ENCODE results near the gene EGLN1.

EGLN1 gene

DNA sequence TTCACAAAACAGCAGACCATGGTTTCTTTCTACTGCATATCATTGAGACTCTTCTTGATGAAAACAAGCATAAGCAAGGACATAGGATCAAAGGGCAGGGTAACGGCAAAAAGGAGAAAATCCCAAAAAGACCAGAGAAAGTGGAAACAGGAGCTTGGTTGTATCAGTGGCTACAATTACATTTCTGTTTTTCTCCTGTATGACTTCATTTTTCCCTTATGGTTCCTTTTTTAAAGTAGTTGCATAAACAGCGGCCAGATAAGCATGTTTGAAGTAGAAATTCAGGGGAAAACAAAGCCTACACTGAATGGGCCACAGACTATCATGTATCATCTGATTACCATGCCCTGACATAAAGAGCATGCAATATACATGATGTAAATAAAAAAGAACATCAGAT, 4.6 kb downstream of the EGLN1 start:
- Histone ChIP-seq H3K9me3 (ENCODE audit: control insufficient read depth, insufficient read depth, low read depth, low read length) (no peaks in the 10 kb centered on the region), H3K27ac (ENCODE audit: extremely low read depth, low read depth, low read length) (peak overlapping the region; percentile 21; the same call in 1 of the 2 replicates), H3K4me1 (ENCODE audit: control insufficient read depth, insufficient read depth, low read length) (peaks cover 22% of the 10 kb centered on the region), H3K36me3 (ENCODE audit: control insufficient read depth in 2 of 2, insufficient read depth in 1 of 2, low read length in 2 of 2) (peaks cover 0 to 4% of the 10 kb centered on the region in 2 experiments; a peak in 1 of 3 replicates), H3K4me3 (ENCODE audit: low read depth, low read length) (peak overlapping the region; percentile 23)
- CTCF ChIA-PET = interaction anchor here (0.6 to 1.0 kb wide), 2 partner anchors 18 to 173 kb away, joined by 3 read pairs; no protein-coding TSS in a partner anchor
- POLR2A ChIA-PET = no interaction called here
- TF ChIP-seq ZNF121 (tag by site-specific recombination; IDR thresholded peaks at IDR 0.05) = no peak
- peak; percentile 63 for TF ChIP-seq IKZF3 (tag by site-specific recombination; IDR thresholded peaks at IDR 0.05)
- TF ChIP-seq TRIM28 (IDR thresholded peaks at IDR 0.05; ENCODE audit: borderline replicate concordance, low read length) = 0 out of 2 replicates have a peak, but pooled peaks have one; percentile 3
- no peak for TF ChIP-seq ZNF560 (tag by site-specific recombination; IDR thresholded peaks at IDR 0.05; ENCODE audit: borderline replicate concordance)
- no peak for TF ChIP-seq ZNF776 (tag by site-specific recombination; IDR thresholded peaks at IDR 0.05; ENCODE audit: borderline replicate concordance)
- TF ChIP-seq, protein P1, sequence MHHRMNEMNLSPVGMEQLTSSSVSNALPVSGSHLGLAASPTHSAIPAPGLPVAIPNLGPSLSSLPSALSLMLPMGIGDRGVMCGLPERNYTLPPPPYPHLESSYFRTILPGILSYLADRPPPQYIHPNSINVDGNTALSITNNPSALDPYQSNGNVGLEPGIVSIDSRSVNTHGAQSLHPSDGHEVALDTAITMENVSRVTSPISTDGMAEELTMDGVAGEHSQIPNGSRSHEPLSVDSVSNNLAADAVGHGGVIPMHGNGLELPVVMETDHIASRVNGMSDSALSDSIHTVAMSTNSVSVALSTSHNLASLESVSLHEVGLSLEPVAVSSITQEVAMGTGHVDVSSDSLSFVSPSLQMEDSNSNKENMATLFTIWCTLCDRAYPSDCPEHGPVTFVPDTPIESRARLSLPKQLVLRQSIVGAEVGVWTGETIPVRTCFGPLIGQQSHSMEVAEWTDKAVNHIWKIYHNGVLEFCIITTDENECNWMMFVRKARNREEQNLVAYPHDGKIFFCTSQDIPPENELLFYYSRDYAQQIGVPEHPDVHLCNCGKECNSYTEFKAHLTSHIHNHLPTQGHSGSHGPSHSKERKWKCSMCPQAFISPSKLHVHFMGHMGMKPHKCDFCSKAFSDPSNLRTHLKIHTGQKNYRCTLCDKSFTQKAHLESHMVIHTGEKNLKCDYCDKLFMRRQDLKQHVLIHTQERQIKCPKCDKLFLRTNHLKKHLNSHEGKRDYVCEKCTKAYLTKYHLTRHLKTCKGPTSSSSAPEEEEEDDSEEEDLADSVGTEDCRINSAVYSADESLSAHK (tag by site-specific recombination; IDR thresholded peaks at IDR 0.05) = no peak
- no peak for TF ChIP-seq ZNF473 (tag by site-specific recombination; IDR thresholded peaks at IDR 0.05)
- TF ChIP-seq SALL2 (tag by site-specific recombination; IDR thresholded peaks at IDR 0.05; ENCODE audit: borderline replicate concordance) = no peak
- TF ChIP-seq ZNF248 (tag by site-specific recombination; IDR thresholded peaks at IDR 0.05) = no peak
- no peak for TF ChIP-seq YY1 (tag by site-specific recombination; IDR thresholded peaks at IDR 0.05)
- TF ChIP-seq ZNF777 (tag by site-specific recombination; IDR thresholded peaks at IDR 0.05; ENCODE audit: borderline replicate concordance) = no peak
- no peak for TF ChIP-seq GFI1B (tag by site-specific recombination; IDR thresholded peaks at IDR 0.05)
- TF ChIP-seq ZNF132 (tag by site-specific recombination; IDR thresholded peaks at IDR 0.05; ENCODE audit: borderline replicate concordance) = no peak
- peak; percentile 34; the same call in 1 of the 2 replicates for TF ChIP-seq ZNF600 (tag by site-specific recombination; IDR thresholded peaks at IDR 0.05)
- TF ChIP-seq ZNF157 (tag by site-specific recombination; IDR thresholded peaks at IDR 0.05) = no peak
- no peak for TF ChIP-seq ZFHX2 (tag by site-specific recombination; conservative IDR thresholded peaks at IDR 0.05)
- TF ChIP-seq, protein P2, sequence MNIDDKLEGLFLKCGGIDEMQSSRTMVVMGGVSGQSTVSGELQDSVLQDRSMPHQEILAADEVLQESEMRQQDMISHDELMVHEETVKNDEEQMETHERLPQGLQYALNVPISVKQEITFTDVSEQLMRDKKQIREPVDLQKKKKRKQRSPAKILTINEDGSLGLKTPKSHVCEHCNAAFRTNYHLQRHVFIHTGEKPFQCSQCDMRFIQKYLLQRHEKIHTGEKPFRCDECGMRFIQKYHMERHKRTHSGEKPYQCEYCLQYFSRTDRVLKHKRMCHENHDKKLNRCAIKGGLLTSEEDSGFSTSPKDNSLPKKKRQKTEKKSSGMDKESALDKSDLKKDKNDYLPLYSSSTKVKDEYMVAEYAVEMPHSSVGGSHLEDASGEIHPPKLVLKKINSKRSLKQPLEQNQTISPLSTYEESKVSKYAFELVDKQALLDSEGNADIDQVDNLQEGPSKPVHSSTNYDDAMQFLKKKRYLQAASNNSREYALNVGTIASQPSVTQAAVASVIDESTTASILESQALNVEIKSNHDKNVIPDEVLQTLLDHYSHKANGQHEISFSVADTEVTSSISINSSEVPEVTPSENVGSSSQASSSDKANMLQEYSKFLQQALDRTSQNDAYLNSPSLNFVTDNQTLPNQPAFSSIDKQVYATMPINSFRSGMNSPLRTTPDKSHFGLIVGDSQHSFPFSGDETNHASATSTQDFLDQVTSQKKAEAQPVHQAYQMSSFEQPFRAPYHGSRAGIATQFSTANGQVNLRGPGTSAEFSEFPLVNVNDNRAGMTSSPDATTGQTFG (tag by site-specific recombination; IDR thresholded peaks at IDR 0.05; ENCODE audit: borderline replicate concordance) = no peak
- no peak for TF ChIP-seq ZNF558 (tag by site-specific recombination; IDR thresholded peaks at IDR 0.05)
- TF ChIP-seq, protein P3, sequence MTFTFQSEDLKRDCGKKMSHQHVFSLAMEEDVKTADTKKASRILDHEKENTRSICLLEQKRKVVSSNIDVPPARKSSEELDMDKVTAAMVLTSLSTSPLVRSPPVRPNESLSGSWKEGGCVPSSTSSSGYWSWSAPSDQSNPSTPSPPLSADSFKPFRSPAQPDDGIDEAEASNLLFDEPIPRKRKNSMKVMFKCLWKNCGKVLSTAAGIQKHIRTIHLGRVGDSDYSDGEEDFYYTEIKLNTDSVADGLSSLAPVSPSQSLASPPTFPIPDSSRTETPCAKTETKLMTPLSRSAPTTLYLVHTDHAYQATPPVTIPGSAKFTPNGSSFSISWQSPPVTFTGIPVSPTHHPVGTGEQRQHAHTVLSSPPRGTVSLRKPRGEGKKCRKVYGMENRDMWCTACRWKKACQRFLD (tag by site-specific recombination; IDR thresholded peaks at IDR 0.05) = no peak
- peak; percentile 36; the same call in 1 of the 2 replicates for TF ChIP-seq ZNF76 (tag by site-specific recombination; IDR thresholded peaks at IDR 0.05; ENCODE audit: borderline replicate concordance, low read depth)
- no peak for TF ChIP-seq ZNF510 (tag by site-specific recombination; IDR thresholded peaks at IDR 0.05; ENCODE audit: insufficient replicate concordance)
- TF ChIP-seq, protein P4, sequence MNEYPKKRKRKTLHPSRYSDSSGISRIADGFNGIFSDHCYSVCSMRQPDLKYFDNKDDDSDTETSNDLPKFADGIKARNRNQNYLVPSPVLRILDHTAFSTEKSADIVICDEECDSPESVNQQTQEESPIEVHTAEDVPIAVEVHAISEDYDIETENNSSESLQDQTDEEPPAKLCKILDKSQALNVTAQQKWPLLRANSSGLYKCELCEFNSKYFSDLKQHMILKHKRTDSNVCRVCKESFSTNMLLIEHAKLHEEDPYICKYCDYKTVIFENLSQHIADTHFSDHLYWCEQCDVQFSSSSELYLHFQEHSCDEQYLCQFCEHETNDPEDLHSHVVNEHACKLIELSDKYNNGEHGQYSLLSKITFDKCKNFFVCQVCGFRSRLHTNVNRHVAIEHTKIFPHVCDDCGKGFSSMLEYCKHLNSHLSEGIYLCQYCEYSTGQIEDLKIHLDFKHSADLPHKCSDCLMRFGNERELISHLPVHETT (tag by site-specific recombination; IDR thresholded peaks at IDR 0.05) = no peak
- no peak for TF ChIP-seq ZSCAN16 (tag by site-specific recombination; IDR thresholded peaks at IDR 0.05)
- TF ChIP-seq ZNF211 (tag by site-specific recombination; IDR thresholded peaks at IDR 0.05; ENCODE audit: low read depth) = no peak
- no peak for TF ChIP-seq ZNF677 (tag by site-specific recombination; IDR thresholded peaks at IDR 0.05)
- no peak for TF ChIP-seq ZNF529 (tag by site-specific recombination; IDR thresholded peaks at IDR 0.05; ENCODE audit: insufficient replicate concordance)
- no peak for TF ChIP-seq ZNF585B (tag by site-specific recombination; IDR thresholded peaks at IDR 0.05)
- TF ChIP-seq ZBTB21 (tag by site-specific recombination; IDR thresholded peaks at IDR 0.05) = peak; percentile 61
- TF ChIP-seq ZNF501 (tag by site-specific recombination; IDR thresholded peaks at IDR 0.05) = no peak
- 0 out of 2 replicates have a peak, but pooled peaks have one; percentile 20 for TF ChIP-seq ZSCAN30 (tag by site-specific recombination; IDR thresholded peaks at IDR 0.05)
- TF ChIP-seq ZNF23 (tag by site-specific recombination; IDR thresholded peaks at IDR 0.05; ENCODE audit: borderline replicate concordance) = no peak
- no peak for TF ChIP-seq MEIS1 (CRISPR knock-in tag; IDR thresholded peaks at IDR 0.05; ENCODE audit: borderline replicate concordance)
- TF ChIP-seq SETDB1 (IDR thresholded peaks at IDR 0.05; ENCODE audit: insufficient read length, low read length) = no peak
